Measurements from ENCODE around the gene CCDC24.

DNA sequence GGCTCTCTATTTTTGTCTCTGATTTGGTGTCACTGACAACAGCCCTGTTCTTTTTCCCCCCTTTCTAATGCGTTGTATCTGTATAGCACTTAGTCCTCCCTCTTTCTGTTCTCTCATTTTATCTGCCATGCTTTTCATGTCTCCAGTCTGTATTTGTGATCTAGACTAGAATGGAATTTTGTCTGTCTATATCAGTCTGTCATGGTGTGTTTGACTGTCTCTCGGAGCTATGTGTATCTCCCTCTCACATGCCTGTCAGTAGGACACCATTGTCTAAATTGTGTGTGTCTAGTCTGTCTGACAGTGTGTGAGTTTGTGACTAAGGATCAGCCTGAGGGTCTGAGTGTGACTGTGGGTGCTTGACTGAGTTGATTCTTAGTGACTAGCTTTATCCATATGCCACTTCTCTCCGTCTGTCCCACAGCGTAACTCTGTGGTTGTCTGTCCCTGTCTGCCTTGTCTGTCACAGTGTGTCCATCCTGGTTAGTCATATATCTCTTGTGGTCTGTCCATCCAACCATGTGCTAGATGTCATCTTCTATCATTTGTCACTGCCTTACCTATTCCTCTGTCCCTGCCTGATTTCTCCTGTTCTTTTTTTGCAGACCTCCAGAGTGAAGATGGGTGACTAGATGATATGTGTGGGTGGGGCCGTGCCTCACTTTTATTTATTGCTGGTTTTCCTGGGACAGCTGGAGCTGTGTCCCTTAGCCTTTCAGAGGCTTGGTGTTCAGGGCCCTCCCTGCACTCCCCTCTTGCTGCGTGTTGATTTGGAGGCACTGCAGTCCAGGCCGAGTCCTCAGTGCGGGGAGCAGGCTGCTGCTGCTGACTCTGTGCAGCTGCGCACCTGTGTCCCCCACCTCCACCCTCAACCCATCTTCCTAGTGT, 13.8 kb upstream of the CCDC24 start:
- TF ChIP-seq POLR2AphosphoS5 (IDR thresholded peaks at IDR 0.05), result no peak
- no peak for TF ChIP-seq POLR2A (IDR thresholded peaks at IDR 0.05)
- TF ChIP-seq CTCF (IDR thresholded peaks at IDR 0.05), result no peak

All from suprapubic skin (tissue), 4 donors.